ENCODE measurements around the gene GALNS. TPM values are rescaled to one million over a fixed set of nuclear protein-coding genes. Genes with fewer than 3 reads are reported as not detected.

GALNS gene
- total RNA-seq, 1 donor from 2014 or later: 61.4 TPM

DNA sequence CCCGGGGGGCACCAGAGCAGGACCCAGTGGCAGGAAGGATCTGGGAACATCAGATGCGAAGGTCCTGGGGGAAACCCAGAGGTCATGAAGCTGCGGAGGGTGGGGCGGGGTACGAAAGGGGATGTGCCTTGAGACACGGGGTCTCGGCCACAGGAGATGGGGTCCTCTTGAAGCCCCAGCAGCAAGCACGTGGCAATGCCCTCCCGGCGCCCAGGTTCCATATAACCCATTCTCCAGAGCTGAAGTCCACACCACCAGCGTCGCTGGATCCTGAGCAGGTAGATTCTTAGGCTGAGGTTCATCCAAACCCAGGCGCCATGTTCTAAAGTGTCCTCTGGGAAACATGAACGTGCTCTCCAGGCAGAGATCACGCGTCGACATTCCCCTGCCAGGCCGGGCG, 92.7 kb downstream of the GALNS start:
- Histone ChIP-seq H3K27ac (no peak overlapping the region), H3K4me3 (no peak overlapping the region), H3K36me3 (no peaks in the 10 kb centered on the region), H3K4me1 (peaks cover 90% of the 10 kb centered on the region), H3K27me3 (no peaks in the 10 kb centered on the region), H3K9me3 (no peaks in the 10 kb centered on the region)
- intact Hi-C loops (cut with DNase I): no loop called here
- no peak for DNase-seq (ENCODE audit: extremely low spot score in 2 of 2)
- no peak for TF ChIP-seq POLR2AphosphoS5 (IDR thresholded peaks at IDR 0.05; ENCODE audit: insufficient read depth in 1 of 2, low read depth in 1 of 2)
- TF ChIP-seq POLR2A (IDR thresholded peaks at IDR 0.05): no peak
- TF ChIP-seq, protein P1, sequence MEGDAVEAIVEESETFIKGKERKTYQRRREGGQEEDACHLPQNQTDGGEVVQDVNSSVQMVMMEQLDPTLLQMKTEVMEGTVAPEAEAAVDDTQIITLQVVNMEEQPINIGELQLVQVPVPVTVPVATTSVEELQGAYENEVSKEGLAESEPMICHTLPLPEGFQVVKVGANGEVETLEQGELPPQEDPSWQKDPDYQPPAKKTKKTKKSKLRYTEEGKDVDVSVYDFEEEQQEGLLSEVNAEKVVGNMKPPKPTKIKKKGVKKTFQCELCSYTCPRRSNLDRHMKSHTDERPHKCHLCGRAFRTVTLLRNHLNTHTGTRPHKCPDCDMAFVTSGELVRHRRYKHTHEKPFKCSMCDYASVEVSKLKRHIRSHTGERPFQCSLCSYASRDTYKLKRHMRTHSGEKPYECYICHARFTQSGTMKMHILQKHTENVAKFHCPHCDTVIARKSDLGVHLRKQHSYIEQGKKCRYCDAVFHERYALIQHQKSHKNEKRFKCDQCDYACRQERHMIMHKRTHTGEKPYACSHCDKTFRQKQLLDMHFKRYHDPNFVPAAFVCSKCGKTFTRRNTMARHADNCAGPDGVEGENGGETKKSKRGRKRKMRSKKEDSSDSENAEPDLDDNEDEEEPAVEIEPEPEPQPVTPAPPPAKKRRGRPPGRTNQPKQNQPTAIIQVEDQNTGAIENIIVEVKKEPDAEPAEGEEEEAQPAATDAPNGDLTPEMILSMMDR (IDR thresholded peaks at IDR 0.05): no peak

Other genes starting within 250 kb of the GALNS start
- gene IL17C, start 218.4 kb downstream of the GALNS start, total RNA-seq: not detected
- gene CYBA, start 205.9 kb downstream of the GALNS start, total RNA-seq: 188 TPM
- gene MVD, start 193.9 kb downstream of the GALNS start, total RNA-seq: 33.1 TPM
- gene SNAI3, start 170.4 kb downstream of the GALNS start, total RNA-seq: not detected
- gene RNF166, start 150.5 kb downstream of the GALNS start, total RNA-seq: 26.5 TPM
- 7.9 TPM for gene CTU2, start 150.4 kb downstream of the GALNS start, total RNA-seq
- 184 TPM for gene PIEZO1, start 71.7 kb downstream of the GALNS start, total RNA-seq
- 10.8 TPM for gene CDT1, start 53.2 kb downstream of the GALNS start, total RNA-seq
- 134 TPM for gene APRT, start 45.0 kb downstream of the GALNS start, total RNA-seq
- 50.8 TPM for gene TRAPPC2L, start 180 bp upstream of the GALNS start, total RNA-seq
- not detected for gene PABPN1L, start 9.7 kb upstream of the GALNS start, total RNA-seq
- 2.7 TPM for gene CBFA2T3, start 120.3 kb upstream of the GALNS start, total RNA-seq
- gene ACSF3, start 236.9 kb upstream of the GALNS start, total RNA-seq: 23.3 TPM

All from vagina (tissue), 2 donors.